ENCODE data around the gene ABLIM3.

The ABLIM3 gene

DNA sequence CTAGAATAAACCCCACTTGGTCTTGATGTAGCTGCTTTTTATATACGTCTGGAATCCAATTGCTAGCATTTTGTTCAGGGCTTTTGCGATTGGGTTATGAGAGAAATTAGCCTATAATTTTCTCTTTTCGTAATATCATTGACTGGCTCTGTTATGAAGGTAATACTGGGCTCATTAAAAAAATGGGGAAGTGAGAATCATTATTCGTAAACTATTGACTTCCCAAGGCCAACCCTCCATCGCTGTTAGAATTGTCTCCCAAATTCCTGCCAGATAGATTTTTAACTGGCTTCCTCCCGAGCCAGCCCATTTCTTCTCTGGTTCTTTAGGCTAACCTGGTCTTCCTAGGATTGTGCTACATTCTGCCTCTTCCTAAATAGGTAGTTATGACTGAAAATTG lies 168.1 kb downstream of the ABLIM3 start:
- no peak overlapping the region for H3K4me2 ChIP-seq (ENCODE audit: low read depth, low read length)
- no peaks in the 10 kb centered on the region for H4K20me1 ChIP-seq (ENCODE audit: insufficient read depth, low read length)
- no peak overlapping the region for H3K27ac ChIP-seq (ENCODE audit: low read length)
- TF ChIP-seq EZH2phosphoT487 (IDR thresholded peaks at IDR 0.05; ENCODE audit: low read length): no peak
- no peak for TF ChIP-seq EZH2 (optimal IDR thresholded peaks at IDR 0.05; ENCODE audit: low read depth, low read length)
- TF ChIP-seq CTCF (IDR thresholded peaks at IDR 0.05; ENCODE audit: low read length): no peak
- H3K4me3 ChIP-seq (ENCODE audit: low read length): no peak overlapping the region
- no peaks in the 10 kb centered on the region for H3K79me2 ChIP-seq (ENCODE audit: low read length)
- H3K9ac ChIP-seq (ENCODE audit: low read length): no peak overlapping the region
- no peak for DNase-seq
- no peaks in the 10 kb centered on the region for H3K9me2 ChIP-seq (replicated peaks; ENCODE audit: insufficient read depth, low read length)
- H3F3A ChIP-seq (ENCODE audit: insufficient read depth, low read length): no peaks in the 10 kb centered on the region
- H3K9me3 ChIP-seq (replicated peaks; ENCODE audit: insufficient read depth, low read length): no peaks in the 10 kb centered on the region
- no peak overlapping the region for H2AFZ ChIP-seq (ENCODE audit: low read length)
- no peaks in the 10 kb centered on the region for H3K36me3 ChIP-seq (replicated peaks; ENCODE audit: insufficient read depth, low read length)
- 0 out of 2 replicates have a peak, but pooled peaks cover 4% of the 10 kb centered on the region for H3K4me1 ChIP-seq (ENCODE audit: low read length)
- H3K27me3 ChIP-seq (replicated peaks; ENCODE audit: insufficient read depth, low read length): no peaks in the 10 kb centered on the region

All from MM.1S (cell line).